ENCODE data around the gene LARP1.
A peak's percentile ranks its signal among the peaks of the same experiment; 100 is the strongest.
"Not testable (repeated sequence)": the region's sequence is repeated elsewhere in the genome, so short reads cannot be mapped to it uniquely, and the experiment has no call there.

The LARP1 gene

GRCh38 chr5:154794525-154795234 is 39.5 kb downstream of the LARP1 start:
- no peak for DNase-seq (ENCODE audit: low spot score)

GRCh38 chr5:154795235-154795596 is 40.0 kb downstream of the LARP1 start:
- DNase-seq (ENCODE audit: low spot score), result no peak

DNA sequence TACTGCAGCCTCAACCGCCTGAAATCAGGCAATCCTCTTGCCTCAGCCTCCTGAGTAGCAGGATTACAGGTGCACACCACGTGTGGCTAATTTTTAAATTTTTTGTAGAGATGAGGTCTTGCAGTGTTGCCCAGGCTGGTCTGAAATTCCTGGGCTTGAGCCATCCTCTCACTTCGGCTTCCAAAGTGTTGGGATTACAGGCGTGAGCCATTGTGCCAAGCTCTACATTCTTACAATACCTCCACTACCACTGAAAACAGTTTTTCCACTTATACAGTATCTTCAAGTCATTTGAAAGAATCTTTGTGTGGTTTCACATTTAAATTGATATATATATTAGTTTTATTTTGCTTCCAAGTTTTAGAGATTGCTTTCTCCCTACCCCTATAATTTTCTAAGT is 42.6 kb downstream of the LARP1 start:
- no peak for DNase-seq (ENCODE audit: low spot score)

- no peak for DNase-seq (ENCODE audit: low spot score)
Measured at GRCh38 chr5:154800582-154800981, 45.4 kb downstream of the LARP1 start.

DNA sequence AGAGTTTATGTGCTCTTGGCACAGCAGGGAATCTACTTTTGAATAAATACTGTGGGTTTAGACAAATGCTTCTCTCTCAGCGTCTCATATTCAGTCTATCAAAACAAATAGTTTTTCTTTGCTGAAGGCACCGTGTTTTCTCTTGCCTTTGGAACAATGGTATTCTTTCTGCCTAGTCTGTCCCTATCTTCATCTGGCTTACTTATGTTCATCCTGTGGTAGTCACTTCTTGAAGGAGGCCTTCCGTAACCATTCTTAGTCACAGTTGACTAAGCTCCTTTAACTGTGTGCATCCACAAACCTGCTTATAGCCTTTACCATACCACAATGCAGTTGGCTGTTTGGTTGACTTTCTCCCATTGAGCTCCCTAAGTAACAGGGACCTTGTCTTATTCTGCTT is 45.9 kb downstream of the LARP1 start:
- no peak for DNase-seq (ENCODE audit: low spot score)

GRCh38 chr5:154802050-154802449 is 46.9 kb downstream of the LARP1 start:
- DNase-seq (ENCODE audit: low spot score), result no peak

DNA sequence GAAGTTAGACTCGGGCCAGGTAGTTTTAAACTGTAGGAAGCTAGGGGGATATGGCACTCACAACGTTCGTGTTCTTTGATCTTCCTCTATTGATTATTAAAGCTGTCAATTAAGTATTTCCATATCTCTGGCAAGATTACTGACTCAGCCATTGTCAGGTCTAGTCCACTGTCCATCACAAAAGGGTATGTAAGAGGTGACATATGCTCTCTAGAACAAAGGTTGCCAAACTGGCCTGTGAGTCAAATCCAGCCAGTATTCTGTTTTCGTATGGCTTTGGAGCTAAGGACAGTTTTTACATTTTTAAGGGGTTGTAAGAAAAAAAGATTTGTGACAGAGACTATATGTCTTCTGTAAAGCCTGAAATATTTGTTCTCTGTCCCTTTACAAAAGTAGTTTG is 51.0 kb downstream of the LARP1 start:
- DNase-seq (ENCODE audit: low spot score), result no peak

DNA sequence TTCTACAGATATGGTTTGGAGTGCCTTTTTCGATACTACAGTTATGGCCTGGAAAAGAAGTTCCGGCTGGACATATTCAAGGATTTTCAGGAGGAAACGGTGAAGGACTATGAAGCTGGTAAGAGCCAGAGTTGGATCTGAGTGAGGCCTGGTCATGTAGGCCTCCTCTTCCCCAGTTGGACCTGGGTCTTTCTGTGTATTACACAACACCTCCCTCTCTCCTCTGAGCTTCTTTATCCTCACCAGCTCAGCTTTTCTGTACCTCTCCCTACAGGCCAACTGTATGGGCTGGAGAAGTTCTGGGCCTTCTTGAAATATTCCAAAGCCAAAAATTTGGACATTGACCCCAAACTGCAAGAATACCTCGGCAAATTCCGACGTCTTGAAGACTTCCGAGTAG is 56.1 kb downstream of the LARP1 start:
- DNase-seq (ENCODE audit: low spot score), result no peak

DNA sequence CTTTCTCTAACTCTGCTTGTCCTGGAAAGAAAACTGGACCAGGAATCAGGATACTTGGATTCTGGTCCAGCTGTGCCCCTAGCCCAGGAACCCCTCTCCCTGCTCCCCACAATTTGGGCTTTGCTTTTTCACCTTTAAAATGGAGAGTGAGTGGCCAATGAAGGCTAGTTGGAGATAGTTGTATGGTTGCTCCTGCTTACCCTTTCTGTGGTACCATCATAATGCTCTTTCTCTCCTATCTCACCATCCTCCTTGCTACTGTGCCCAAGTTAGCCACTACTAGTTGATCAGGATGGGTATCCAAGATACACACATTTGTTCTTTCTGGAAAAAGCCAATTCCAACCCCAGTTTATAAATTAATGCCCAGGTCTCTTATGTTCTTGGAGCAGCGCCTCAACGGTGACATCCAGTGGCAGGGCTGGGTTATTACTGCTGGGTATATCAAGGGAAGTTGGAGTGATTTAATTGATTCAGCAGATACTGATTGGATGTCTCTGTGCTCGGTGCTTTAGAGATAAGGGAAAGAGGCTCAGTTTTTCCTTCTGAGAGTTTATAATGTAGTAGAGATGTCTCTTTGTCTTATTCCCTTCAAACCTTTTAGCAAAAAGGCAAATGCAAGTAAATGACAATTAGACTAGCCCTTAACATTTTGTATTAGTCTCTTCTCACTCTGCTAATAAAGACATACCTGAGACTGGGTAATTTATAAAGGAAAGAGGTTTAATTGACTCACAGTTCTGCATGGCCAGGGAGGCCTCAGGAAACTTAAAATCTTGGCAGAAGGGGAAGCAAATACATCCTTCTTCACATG is 56.7 kb downstream of the LARP1 start:
- DNase-seq (ENCODE audit: low spot score), result peak; percentile 53

- no peak for DNase-seq (ENCODE audit: low spot score)
Measured at GRCh38 chr5:154813158-154813557, 58.0 kb downstream of the LARP1 start.

DNA sequence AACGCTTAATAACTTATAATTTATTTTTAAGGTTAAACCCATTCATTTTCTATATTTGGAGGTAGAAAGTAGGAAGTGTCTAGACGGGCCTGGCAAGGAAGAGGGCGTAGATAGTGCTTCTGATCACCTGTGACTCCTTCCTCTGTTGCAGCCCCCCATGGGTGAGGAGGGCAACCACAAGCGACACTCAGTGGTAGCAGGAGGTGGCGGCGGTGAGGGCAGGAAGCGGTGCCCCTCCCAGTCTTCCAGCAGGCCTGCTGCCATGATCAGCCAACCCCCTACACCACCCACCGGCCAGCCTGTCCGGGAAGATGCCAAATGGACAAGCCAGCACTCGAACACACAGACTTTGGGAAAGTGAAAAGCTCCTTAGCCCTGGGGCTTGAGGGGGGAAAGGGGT is 58.6 kb downstream of the LARP1 start:
- DNase-seq (ENCODE audit: low spot score), result no peak

GRCh38 chr5:154815025-154815424 is 59.8 kb downstream of the LARP1 start:
- DNase-seq (ENCODE audit: low spot score), result no peak

- no peak for DNase-seq (ENCODE audit: low spot score)
Measured at GRCh38 chr5:154815684-154816247, 60.6 kb downstream of the LARP1 start.

DNA sequence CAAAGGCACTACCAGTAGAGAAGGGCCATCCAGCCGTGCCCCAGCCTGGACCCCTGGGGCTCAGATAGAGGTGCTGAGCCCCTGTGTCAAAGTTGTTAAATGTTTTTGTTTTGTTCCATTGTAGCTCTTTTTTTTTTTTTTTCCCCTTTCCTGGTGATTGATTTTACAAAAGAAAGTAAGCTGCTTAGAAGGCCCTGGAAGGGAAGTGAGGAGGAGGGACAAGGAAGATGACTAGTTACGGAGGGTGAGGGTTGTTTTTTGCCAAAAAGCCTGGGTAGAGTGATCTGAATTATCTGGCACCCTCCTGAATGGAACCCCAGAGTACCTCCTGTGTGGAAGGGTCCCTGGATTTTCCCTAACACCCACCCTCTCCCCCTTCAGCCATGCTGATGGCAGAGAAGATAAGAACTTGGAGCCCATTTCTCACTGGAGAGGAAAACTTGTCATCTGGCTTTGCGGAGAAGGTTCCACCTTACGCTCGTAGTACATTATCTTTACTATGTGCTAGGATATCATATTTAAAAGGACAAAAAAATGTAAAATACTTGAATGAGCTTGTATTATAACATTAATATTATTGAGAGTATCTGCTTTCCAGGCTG is 61.8 kb downstream of the LARP1 start:
- DNase-seq (ENCODE audit: low spot score), result no peak

DNA sequence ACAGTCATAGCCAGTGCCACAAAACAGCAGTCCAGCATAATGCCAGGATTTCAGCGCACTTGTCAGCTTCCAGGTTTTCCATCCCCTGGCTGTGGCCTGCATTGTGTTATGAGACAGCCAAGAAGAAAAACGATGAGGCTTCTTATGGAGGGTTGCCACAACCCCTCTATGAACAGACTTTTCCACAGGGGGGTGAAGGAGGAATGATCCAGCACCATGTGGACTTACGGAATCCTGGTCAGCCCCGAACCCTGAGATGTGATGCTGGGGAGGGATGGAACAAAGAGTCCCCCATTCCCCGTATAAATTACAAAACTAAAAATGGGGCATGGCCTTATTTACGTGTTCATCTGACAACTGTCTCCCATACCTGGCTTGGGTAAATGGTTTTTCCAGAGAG is 62.6 kb downstream of the LARP1 start:
- no peak for DNase-seq (ENCODE audit: low spot score)

DNA sequence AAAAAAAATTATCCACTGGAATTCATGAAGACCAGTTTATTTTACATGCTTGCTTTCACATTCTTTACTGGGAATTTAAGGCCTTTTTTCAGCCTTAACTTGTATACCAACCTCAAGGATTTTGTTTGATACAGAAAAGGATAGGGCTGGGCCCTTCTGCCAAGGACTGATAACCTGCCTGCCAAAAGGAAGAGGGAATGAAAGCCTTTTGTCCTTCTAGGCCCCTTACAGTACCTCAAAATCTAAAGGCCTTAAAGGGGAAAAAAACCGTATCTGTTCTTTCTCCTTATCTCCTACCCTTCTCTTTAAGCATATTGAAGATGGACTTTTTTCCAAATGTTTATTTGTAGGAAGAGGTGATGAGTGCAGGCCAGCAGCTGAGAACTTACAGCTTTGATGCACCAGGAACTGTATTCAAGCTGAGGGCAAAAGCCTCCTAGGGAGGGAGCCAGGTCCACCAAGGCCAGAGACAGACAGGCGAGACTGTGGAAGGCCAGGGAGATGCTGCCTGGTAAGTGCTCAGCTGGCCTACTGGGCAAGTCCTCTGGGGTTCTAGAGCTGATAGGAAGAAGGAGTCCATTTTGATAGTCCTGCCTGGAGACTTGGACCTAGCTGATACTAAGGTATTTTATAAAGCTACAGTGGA is 63.4 kb downstream of the LARP1 start:
- no peak for DNase-seq (ENCODE audit: low spot score)

- DNase-seq (ENCODE audit: low spot score), result no peak
Measured at GRCh38 chr5:154819546-154819945, 64.4 kb downstream of the LARP1 start.

DNA sequence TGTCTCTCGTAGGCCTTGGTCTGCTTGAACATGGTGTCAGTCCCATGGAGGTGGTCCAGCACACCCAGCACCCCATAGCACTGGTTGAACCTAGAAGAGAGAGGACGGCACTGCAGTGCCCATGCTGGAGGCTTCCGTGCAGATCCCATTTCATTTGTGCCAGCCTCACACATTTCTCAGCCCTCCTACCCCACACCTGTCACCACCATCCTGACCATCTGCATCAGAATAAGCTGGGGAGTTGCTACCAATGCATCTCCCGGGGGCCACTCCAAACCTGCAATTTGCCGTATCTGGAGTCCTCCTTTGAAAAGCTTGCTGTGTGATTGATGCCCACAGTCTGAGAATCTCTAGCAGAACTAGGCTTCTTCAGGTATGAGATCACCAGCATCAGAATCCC is 65.2 kb downstream of the LARP1 start:
- DNase-seq (ENCODE audit: low spot score), result no peak

- not testable (repeated sequence) for DNase-seq (ENCODE audit: low spot score)
Measured at GRCh38 chr5:154822896-154823295, 67.7 kb downstream of the LARP1 start.

- DNase-seq (ENCODE audit: low spot score), result no peak
Measured at GRCh38 chr5:154823605-154824004, 68.4 kb downstream of the LARP1 start.

- no peak for DNase-seq (ENCODE audit: low spot score)
Measured at GRCh38 chr5:154824070-154824469, 68.9 kb downstream of the LARP1 start.

DNA sequence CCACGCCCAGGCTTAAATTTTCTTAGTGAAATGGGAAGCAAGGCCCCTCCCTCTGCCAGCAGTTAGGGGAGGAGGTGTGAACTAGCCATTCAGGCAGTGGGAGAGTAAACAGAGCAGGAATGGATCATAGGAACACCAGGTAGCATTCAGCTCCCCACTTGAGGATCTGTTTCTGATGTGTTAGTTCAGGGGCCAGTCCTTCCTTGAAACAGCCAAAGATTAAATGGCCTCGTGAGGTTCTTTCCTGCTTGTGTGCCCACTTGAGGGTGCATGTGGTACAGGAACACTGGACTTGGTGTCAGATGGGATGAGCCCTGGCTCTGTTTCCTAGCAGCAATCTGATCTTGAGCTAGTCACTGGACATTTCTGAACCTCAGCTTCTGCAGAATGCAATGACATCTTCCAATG is 74.0 kb downstream of the LARP1 start:
- DNase-seq (ENCODE audit: low spot score), result peak; percentile 39
